Endothelial cell of umbilical vein (primary cell): Measurements from ENCODE around the gene CHST12. TPM values are rescaled to one million over a fixed set of nuclear protein-coding genes. Genes with fewer than 3 reads are reported as not detected.

Experiments used
- BruUV-seq: library from RNA; stranded (reverse); fragments of 400-500 nt; replicated peaks from 2 replicates; lab custom pipeline; 2021; lab: Mats Ljungman, UMichigan
- CTCF ChIA-PET: fragments of 300-600, 350-600 bp; sonication (Branson Sonifier 250); formaldehyde crosslinking; loops from one replicate; lab custom pipeline; 2021; ENCODE audit warnings: antibody characterized with exemption, inconsistent platforms; lab: Charles Lee
- POLR2A ChIA-PET: fragments of 300-600, 350-600 bp; sonication (Branson Sonifier 250); formaldehyde crosslinking; loops from one replicate; lab custom pipeline; 2021; ENCODE audit warnings: antibody characterized with exemption, inconsistent platforms; lab: Charles Lee
- DNase-seq: peaks from one replicate; pipeline ENCODE4 v3.0.0-alpha.2; 2011; ENCODE audit warnings: low read depth, low spot score
- FAIRE-seq: peaks from 2 replicates; lab custom pipeline; 2011; peaks lifted over from hg19 to GRCh38; lab: Jason Lieb, UNC
- H2AFZ ChIP-seq: 2 replicates; pipeline ENCODE4 v1.6.0; 2012; ENCODE audit warnings: low read depth, low read length, control low read depth, inconsistent platforms
- H3K27ac ChIP-seq: 2 replicates; pipeline ENCODE4 v1.5.1; 2011; ENCODE audit warnings: low read depth, mild to moderate bottlenecking, control low read depth, low read length, moderate library complexity; ENCODE audit not compliant: insufficient read depth
- H3K27me3 ChIP-seq, 2 experiments: 2 replicates each; pipeline versions ENCODE4 v1.6.0 to v1.6.1; 2011; ENCODE audit warnings: low read length in 2 of 2, mixed read lengths in 1 of 2; ENCODE audit not compliant: control insufficient read depth in 2 of 2, insufficient read depth in 2 of 2
- H3K36me3 ChIP-seq, 2 experiments: 2 replicates in 1 of 2; 3 replicates in 1 of 2; pipeline ENCODE4 v1.5.1; 2011; ENCODE audit warnings: low read length in 2 of 2, mild to moderate bottlenecking in 1 of 2, moderate library complexity in 1 of 2; ENCODE audit not compliant: control insufficient read depth in 2 of 2, insufficient read depth in 2 of 2; ENCODE audit errors: extremely low read depth in 1 of 2
- H3K4me1 ChIP-seq: 3 replicates; pipeline ENCODE4 v1.5.1; 2011; ENCODE audit warnings: mild to moderate bottlenecking, low read length; ENCODE audit not compliant: control insufficient read depth, insufficient read depth; ENCODE audit errors: extremely low read depth
- H3K4me2 ChIP-seq: 2 replicates; pipeline ENCODE4 v1.6.1; 2011; ENCODE audit warnings: low read length, control low read depth, mixed read lengths; ENCODE audit not compliant: insufficient read depth
- H3K4me3 ChIP-seq, 3 experiments: fragments of 200-600 bp in 1 of 3; sonication (generic), shearing (Covaris generic) in 1 of 3; replicated peaks in 1 of 3; 2 replicates each; pipeline ENCODE4 v1.5.1; 2011 to 2016; ENCODE audit warnings: control low read depth in 3 of 3, low read length in 3 of 3, mild to moderate bottlenecking in 2 of 3, inconsistent platforms in 1 of 3, low read depth in 1 of 3, moderate library complexity in 1 of 3; ENCODE audit not compliant: insufficient read depth in 1 of 3
- H3K79me2 ChIP-seq: 2 replicates; pipeline ENCODE4 v1.6.0; 2012; ENCODE audit warnings: low read length, inconsistent platforms; ENCODE audit not compliant: control insufficient read depth, insufficient read depth
- H3K9ac ChIP-seq: replicated peaks from 2 replicates; pipeline ENCODE3; 2011; ENCODE audit warnings: low read length, control low read depth; ENCODE audit not compliant: insufficient read depth; ENCODE audit errors: extremely low read depth
- H3K9me1 ChIP-seq: replicated peaks from 3 replicates; pipeline ENCODE4 v1.6.0; 2011; ENCODE audit warnings: mild to moderate bottlenecking, low read length; ENCODE audit not compliant: control insufficient read depth, insufficient read depth; ENCODE audit errors: extremely low read depth
- H3K9me3 ChIP-seq: replicated peaks from 2 replicates; pipeline ENCODE4 v1.5.1; 2012; ENCODE audit warnings: low read length, inconsistent platforms; ENCODE audit not compliant: control insufficient read depth, insufficient read depth
- H4K20me1 ChIP-seq: replicated peaks from 2 replicates; pipeline ENCODE3; 2011; ENCODE audit warnings: mild to moderate bottlenecking, low read length; ENCODE audit not compliant: control insufficient read depth, insufficient read depth; ENCODE audit errors: extremely low read depth
- GATA2 ChIP-seq: IDR thresholded peaks from 2 replicates; pipeline ENCODE4 v1.7.0; 2011; ENCODE audit warnings: low read depth, mild to moderate bottlenecking, moderate library complexity, mixed read lengths, low read length; ENCODE audit not compliant: insufficient read length, insufficient read depth
- JUN ChIP-seq: IDR thresholded peaks from 2 replicates; pipeline ENCODE4 v1.6.1; 2011; ENCODE audit warnings: borderline replicate concordance, low read depth; ENCODE audit not compliant: insufficient read length, insufficient read depth
- POLR2A ChIP-seq: IDR thresholded peaks from 2 replicates; pipeline ENCODE4 v1.6.1; 2012; ENCODE audit warnings: low read depth, mild to moderate bottlenecking, control low read depth, low read length
- POLR2AphosphoS5 ChIP-seq: IDR thresholded peaks from 2 replicates; pipeline ENCODE4 v1.6.1; 2012; ENCODE audit warnings: low read depth, mild to moderate bottlenecking, control low read depth, low read length, moderate library complexity; ENCODE audit not compliant: insufficient read depth
- dilution Hi-C: fragments of 300-500 bp; cut with MboI; formaldehyde crosslinking; loops from one replicate; pipeline ENCODE4 v1.15.0; 2019; ENCODE audit warnings: low sequenced_read_pairs; ENCODE audit not compliant: extremely low pct_ligation_motif_present
- intact Hi-C: fragments of 100-400 bp; cut with micrococcal nuclease; formaldehyde crosslinking; loops from one replicate; pipeline ENCODE4 v1.10.0; 2022
- polyA plus RNA-seq, 4 experiments: library from polyadenylated mRNA; depleted of rRNA in 3 of 4; stranded (reverse) in 3 of 4; unstranded in 1 of 4; fragments of >200 nt; gene quantifications; 2 replicates each; pipeline versions ENCODE4 v1.2.1 to v1.2.3, GENCODE V29; 2011 to 2012; ENCODE audit warnings: missing spikeins in 1 of 4
- total RNA-seq: library from RNA; stranded (reverse); gene quantifications from 2 replicates; pipeline ENCODE4 v1.2.3, GENCODE V29; 2021
- TF ChIP-seq, protein P1 (sequence below), 2 donors: IDR thresholded peaks; 1 replicate in 1 of 2; 2 replicates in 1 of 2; pipeline ENCODE4 v1.5.1; 2011; ENCODE audit warnings: low read length in 2 of 2, mild to moderate bottlenecking in 2 of 2, moderate library complexity in 2 of 2, control low read depth in 1 of 2, inconsistent platforms in 1 of 2, low read depth in 1 of 2; ENCODE audit not compliant: insufficient read depth in 1 of 2; ENCODE audit errors: extremely low read depth in 1 of 2
- TF ChIP-seq, protein P2 (sequence below): IDR thresholded peaks from 2 replicates; pipeline ENCODE4 v1.6.1; 2011; ENCODE audit not compliant: insufficient read depth, insufficient read length

CHST12 gene
- total and polyA plus RNA-seq, 2 donors (not counting 3 experiments of a cell fraction or from before 2014, with no cell fraction given) = 30.2 to 52.6 TPM

DNA sequence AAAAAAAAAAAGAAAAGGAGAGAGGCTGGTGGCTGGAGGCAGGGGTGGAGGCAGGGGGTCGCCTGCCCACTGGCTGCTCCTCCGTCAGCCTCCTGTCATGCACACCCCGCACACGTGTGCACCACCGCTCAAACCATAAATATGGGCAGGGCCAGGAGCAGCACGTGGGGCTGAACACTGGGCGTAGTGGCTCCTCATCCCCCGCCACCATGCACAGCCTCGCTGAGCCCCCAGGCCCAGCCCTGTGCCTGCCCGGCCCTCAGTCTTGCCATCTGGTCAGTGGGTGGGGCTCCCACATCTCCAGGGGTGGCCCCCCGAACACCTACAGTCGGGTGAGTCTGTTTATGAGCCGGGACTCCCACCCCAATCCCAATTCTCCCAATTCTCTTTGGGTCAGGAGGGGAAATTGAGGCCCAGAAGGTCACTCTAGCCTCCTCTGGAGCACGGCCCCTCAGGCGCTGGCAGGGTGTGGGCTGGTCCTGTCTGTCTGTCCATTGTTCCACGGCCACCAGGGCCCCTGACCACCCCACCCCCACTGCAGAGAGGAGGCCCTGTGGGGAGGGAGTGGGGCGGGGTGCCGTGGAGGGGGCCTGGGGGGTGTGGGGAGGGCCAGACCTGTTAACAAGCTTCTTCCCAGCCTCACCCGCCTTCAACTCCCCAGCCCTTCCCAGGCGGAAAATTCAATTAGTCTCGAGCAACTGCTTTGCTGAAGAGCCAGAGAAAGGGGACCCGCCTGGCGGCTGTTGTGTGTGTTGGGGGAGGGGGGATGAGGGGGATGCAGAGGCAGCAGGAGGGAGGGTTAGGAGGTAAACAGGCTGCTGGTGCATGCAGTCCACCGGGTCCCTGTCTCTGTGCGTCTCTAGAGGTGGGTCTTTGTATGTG lies 92.2 kb downstream of the CHST12 start:
- H3K4me3 ChIP-seq = no peak overlapping the region
- no peaks in the 10 kb centered on the region for H3K27me3 ChIP-seq
- ChIA-PET CTCF (no interaction called here), POLR2A (no interaction called here)
- H4K20me1 ChIP-seq = no peaks in the 10 kb centered on the region
- intact Hi-C loops (no loop called here), dilution Hi-C loops (no loop called here)
- H3K4me1 ChIP-seq = no peaks in the 10 kb centered on the region
- no peaks in the 10 kb centered on the region for H3K79me2 ChIP-seq
- no peak for TF ChIP-seq POLR2A
- no peak for TF ChIP-seq POLR2AphosphoS5
- TF ChIP-seq GATA2 = no peak
- TF ChIP-seq, protein P1, sequence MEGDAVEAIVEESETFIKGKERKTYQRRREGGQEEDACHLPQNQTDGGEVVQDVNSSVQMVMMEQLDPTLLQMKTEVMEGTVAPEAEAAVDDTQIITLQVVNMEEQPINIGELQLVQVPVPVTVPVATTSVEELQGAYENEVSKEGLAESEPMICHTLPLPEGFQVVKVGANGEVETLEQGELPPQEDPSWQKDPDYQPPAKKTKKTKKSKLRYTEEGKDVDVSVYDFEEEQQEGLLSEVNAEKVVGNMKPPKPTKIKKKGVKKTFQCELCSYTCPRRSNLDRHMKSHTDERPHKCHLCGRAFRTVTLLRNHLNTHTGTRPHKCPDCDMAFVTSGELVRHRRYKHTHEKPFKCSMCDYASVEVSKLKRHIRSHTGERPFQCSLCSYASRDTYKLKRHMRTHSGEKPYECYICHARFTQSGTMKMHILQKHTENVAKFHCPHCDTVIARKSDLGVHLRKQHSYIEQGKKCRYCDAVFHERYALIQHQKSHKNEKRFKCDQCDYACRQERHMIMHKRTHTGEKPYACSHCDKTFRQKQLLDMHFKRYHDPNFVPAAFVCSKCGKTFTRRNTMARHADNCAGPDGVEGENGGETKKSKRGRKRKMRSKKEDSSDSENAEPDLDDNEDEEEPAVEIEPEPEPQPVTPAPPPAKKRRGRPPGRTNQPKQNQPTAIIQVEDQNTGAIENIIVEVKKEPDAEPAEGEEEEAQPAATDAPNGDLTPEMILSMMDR (IDR thresholded peaks at IDR 0.05; ENCODE audit: extremely low read depth in 1 of 2, insufficient read depth in 1 of 2, low read depth in 1 of 2, low read length in 2 of 2) = no peak
- TF ChIP-seq JUN = no peak
- TF ChIP-seq, protein P2, sequence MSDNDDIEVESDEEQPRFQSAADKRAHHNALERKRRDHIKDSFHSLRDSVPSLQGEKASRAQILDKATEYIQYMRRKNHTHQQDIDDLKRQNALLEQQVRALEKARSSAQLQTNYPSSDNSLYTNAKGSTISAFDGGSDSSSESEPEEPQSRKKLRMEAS = no peak
- no peak overlapping the region for H3K4me2 ChIP-seq
- FAIRE-seq (no peak), DNase-seq (no peak)
- H3K27ac ChIP-seq = no peak overlapping the region
- no peaks in the 10 kb centered on the region for H3K36me3 ChIP-seq
- no peak overlapping the region for H2AFZ ChIP-seq
- no peaks in the 10 kb centered on the region for H3K9me3 ChIP-seq
- H3K9me1 ChIP-seq = no peaks in the 10 kb centered on the region
- H3K9ac ChIP-seq = no peak overlapping the region
- BruUV-seq = no TSS peak
